SK-N-SH treated with all-trans-retinoic acid at 6 μM for 48 hours (cell line): ENCODE measurements around the gene MARK1.

ENCODE experiments used
- ATAC-seq: fragments of 200-7000 bp; cut with Tn5 transposase; 3 replicates; pipeline ENCODE4 v1.9.1; 2020; ENCODE audit warnings: mild to moderate bottlenecking, moderate library complexity
- ARNTL ChIP-seq: fragments of 450-650 bp; formaldehyde crosslinking; IDR thresholded peaks from 2 replicates; pipeline ENCODE4 v1.5.0; 2020; ENCODE audit warnings: low read depth, mild to moderate bottlenecking, moderate library complexity, borderline replicate concordance
- BACH2 ChIP-seq: fragments of 250-450 bp; sonication (Bioruptor Pico); IDR thresholded peaks from 2 replicates; pipeline ENCODE4 v1.9.0; 2021; ENCODE audit warnings: mild to moderate bottlenecking, borderline replicate concordance
- CSRNP3 ChIP-seq: fragments of 250-450 bp; sonication (Bioruptor Pico); IDR thresholded peaks from 2 replicates; pipeline ENCODE4 v1.5.1; 2021; ENCODE audit warnings: mild to moderate bottlenecking, moderate library complexity
- ESRRG ChIP-seq: fragments of 250-450 bp; sonication (Bioruptor Pico); IDR thresholded peaks from 2 replicates; pipeline ENCODE4 v1.6.1; 2021; ENCODE audit warnings: mild to moderate bottlenecking
- GLIS3 ChIP-seq: fragments of 250-450 bp; sonication (Bioruptor Pico); IDR thresholded peaks from 2 replicates; pipeline ENCODE4 v1.5.0; 2020; ENCODE audit warnings: mild to moderate bottlenecking, moderate library complexity
- ISL1 ChIP-seq: fragments of 250-450 bp; sonication (Bioruptor Pico); IDR thresholded peaks from 2 replicates; pipeline ENCODE4 v2.1.2; 2022; ENCODE audit warnings: mild to moderate bottlenecking, moderate library complexity
- POU6F1 ChIP-seq: fragments of 250-450 bp; sonication (Bioruptor Pico); IDR thresholded peaks from 2 replicates; pipeline ENCODE4 v1.8.0; 2021; ENCODE audit warnings: low read depth, mild to moderate bottlenecking, moderate library complexity, borderline replicate concordance
- PPARA ChIP-seq: fragments of 250-450 bp; sonication (Bioruptor Pico); IDR thresholded peaks from 2 replicates; pipeline ENCODE4 v1.5.0; 2020; ENCODE audit warnings: mild to moderate bottlenecking, borderline replicate concordance
- RARB ChIP-seq: fragments of 250-450 bp; sonication (Bioruptor Pico); IDR thresholded peaks from 2 replicates; pipeline ENCODE4 v1.8.0; 2021; ENCODE audit warnings: mild to moderate bottlenecking, moderate library complexity
- SNAI2 ChIP-seq: fragments of 250-450 bp; sonication (Bioruptor Pico); IDR thresholded peaks from 2 replicates; pipeline ENCODE4 v1.5.0; 2020; ENCODE audit warnings: mild to moderate bottlenecking, moderate library complexity
- TCF4 ChIP-seq: fragments of 250-450 bp; sonication (Bioruptor Pico); IDR thresholded peaks from 2 replicates; pipeline ENCODE4 v1.8.0; 2021; ENCODE audit warnings: mild to moderate bottlenecking, moderate library complexity, borderline replicate concordance
- TOX ChIP-seq: fragments of 250-450 bp; sonication (Bioruptor Pico); IDR thresholded peaks from 2 replicates; pipeline ENCODE4 v1.8.0; 2021; ENCODE audit warnings: mild to moderate bottlenecking, moderate library complexity, borderline replicate concordance
- TSHZ2 ChIP-seq: fragments of 250-450 bp; sonication (Bioruptor Pico); IDR thresholded peaks from 2 replicates; pipeline ENCODE4 v1.5.0; 2020; ENCODE audit warnings: mild to moderate bottlenecking, moderate library complexity
- ZC3H10 ChIP-seq: fragments of 250-450 bp; sonication (Bioruptor Pico); IDR thresholded peaks from 2 replicates; pipeline ENCODE4 v1.5.1; 2021; ENCODE audit warnings: mild to moderate bottlenecking, moderate library complexity
- ZFP3 ChIP-seq: fragments of 250-450 bp; sonication (Bioruptor Pico); IDR thresholded peaks from 2 replicates; pipeline ENCODE4 v1.5.0; 2020; ENCODE audit warnings: mild to moderate bottlenecking, moderate library complexity
- ZNF70 ChIP-seq: fragments of 450-650 bp; formaldehyde crosslinking; IDR thresholded peaks from 2 replicates; pipeline ENCODE4 v1.5.0; 2020; ENCODE audit warnings: mild to moderate bottlenecking, moderate library complexity
- ZNF8 ChIP-seq: fragments of 450-650 bp; formaldehyde crosslinking; IDR thresholded peaks from 2 replicates; pipeline ENCODE4 v1.5.0; 2020; ENCODE audit warnings: mild to moderate bottlenecking, moderate library complexity
- TF ChIP-seq, protein P1 (sequence below): fragments of 250-450 bp; sonication (Bioruptor Pico); IDR thresholded peaks from 2 replicates; pipeline ENCODE4 v1.8.0; 2020; ENCODE audit warnings: mild to moderate bottlenecking, moderate library complexity, borderline replicate concordance

The MARK1 gene

GRCh38 chr1:220696226-220696862 lies 168.4 kb downstream of the MARK1 start (continued):
- TF ChIP-seq, protein P1, sequence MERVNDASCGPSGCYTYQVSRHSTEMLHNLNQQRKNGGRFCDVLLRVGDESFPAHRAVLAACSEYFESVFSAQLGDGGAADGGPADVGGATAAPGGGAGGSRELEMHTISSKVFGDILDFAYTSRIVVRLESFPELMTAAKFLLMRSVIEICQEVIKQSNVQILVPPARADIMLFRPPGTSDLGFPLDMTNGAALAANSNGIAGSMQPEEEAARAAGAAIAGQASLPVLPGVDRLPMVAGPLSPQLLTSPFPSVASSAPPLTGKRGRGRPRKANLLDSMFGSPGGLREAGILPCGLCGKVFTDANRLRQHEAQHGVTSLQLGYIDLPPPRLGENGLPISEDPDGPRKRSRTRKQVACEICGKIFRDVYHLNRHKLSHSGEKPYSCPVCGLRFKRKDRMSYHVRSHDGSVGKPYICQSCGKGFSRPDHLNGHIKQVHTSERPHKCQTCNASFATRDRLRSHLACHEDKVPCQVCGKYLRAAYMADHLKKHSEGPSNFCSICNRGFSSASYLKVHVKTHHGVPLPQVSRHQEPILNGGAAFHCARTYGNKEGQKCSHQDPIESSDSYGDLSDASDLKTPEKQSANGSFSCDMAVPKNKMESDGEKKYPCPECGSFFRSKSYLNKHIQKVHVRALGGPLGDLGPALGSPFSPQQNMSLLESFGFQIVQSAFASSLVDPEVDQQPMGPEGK (CRISPR knock-in tag), result no peak
- no peak for TF ChIP-seq RARB (CRISPR knock-in tag)
- TF ChIP-seq TCF4 (CRISPR knock-in tag), result no peak
- TF ChIP-seq ZNF70 (CRISPR knock-in tag), result no peak
- no peak for TF ChIP-seq POU6F1
- no peak for TF ChIP-seq GLIS3 (CRISPR knock-in tag)
- TF ChIP-seq ZFP3 (CRISPR knock-in tag), result no peak
- TF ChIP-seq SNAI2 (CRISPR knock-in tag), result no peak
- no peak for TF ChIP-seq ISL1
- TF ChIP-seq, all 23 proteins: peak for 0

DNA sequence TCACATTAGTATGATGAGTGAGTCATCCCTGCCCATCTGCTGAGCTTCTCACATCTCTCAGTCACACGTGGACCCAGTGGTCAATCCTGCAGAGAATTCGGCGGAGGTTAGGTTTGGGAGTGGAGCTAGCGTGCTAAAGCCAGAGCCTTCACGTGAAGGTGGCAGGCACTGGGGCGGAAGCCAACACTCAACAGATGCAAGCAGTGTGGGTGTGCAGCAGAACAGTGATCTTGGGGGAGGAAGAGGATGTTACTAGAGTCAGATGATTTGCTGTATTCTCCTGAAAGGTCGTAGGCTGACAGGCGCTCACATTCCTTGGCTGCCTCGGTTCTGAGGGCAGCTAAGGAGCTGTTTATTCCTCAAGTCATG lies 168.9 kb downstream of the MARK1 start:
- ATAC-seq, result peak; percentile 50
- TF ChIP-seq ZNF70 (CRISPR knock-in tag) (no peak), CSRNP3 (CRISPR knock-in tag) (no peak), RARB (CRISPR knock-in tag) (no peak)

- TF ChIP-seq CSRNP3 (CRISPR knock-in tag) (no peak), ZNF8 (CRISPR knock-in tag) (no peak), RARB (CRISPR knock-in tag) (no peak), ZFP3 (CRISPR knock-in tag) (no peak), TOX (no peak), SNAI2 (CRISPR knock-in tag) (no peak), ISL1 (no peak), ZC3H10 (CRISPR knock-in tag) (no peak), TCF4 (CRISPR knock-in tag) (no peak), TSHZ2 (no peak), ESRRG (CRISPR knock-in tag) (no peak), PPARA (CRISPR knock-in tag) (no peak), POU6F1 (no peak), ARNTL (CRISPR knock-in tag) (no peak), BACH2 (CRISPR knock-in tag) (no peak)
- TF ChIP-seq, protein P1 (CRISPR knock-in tag), result no peak
- ATAC-seq, result no peak
Measured at GRCh38 chr1:220697326-220697725, 169.4 kb downstream of the MARK1 start.
